AG08395 (cell line): ENCODE results near the gene RHBDF1.

ENCODE experiments used
- DNase-seq: peaks from one replicate; pipeline ENCODE4 v3.0.0; 2012; ENCODE audit warnings: mixed read lengths, low spot score

RHBDF1 gene

GRCh38 chr16:74747-75334 is 2.4 kb upstream of the RHBDF1 start:
- DNase-seq, result no peak

- DNase-seq, result no peak
Observed at GRCh38 chr16:74051-74746, 1.8 kb upstream of the RHBDF1 start.

GRCh38 chr16:71540-72401 is 660 bp downstream of the RHBDF1 start:
- peak; percentile 84 for DNase-seq

DNA sequence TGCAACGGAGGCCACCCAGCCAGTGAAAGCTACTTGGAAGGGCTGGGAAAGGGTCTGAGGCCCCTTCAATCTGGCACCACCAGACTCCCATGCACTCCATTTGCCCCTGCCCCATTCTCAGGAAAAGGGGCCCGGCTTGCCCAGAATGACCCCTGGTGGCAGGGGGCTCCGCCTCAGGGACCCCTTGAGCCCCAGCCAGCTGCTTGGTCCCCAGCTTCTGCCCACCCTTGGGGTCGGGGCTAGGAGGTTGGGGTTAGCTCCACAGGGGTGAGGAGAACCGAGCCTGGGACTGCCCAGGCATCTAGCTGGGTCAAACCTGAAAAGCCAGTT is 1.3 kb downstream of the RHBDF1 start:
- no peak for DNase-seq

- no peak for DNase-seq
Observed at GRCh38 chr16:69181-69580, 3.2 kb downstream of the RHBDF1 start.

- peak; percentile 66 for DNase-seq
Observed at GRCh38 chr16:67884-68789, 4.3 kb downstream of the RHBDF1 start.

- no peak for DNase-seq
Observed at GRCh38 chr16:67183-67791, 5.1 kb downstream of the RHBDF1 start.

GRCh38 chr16:66309-67182 is 5.9 kb downstream of the RHBDF1 start:
- DNase-seq, result no peak

GRCh38 chr16:65745-66144 is 6.7 kb downstream of the RHBDF1 start:
- DNase-seq, result peak; percentile 85

DNA sequence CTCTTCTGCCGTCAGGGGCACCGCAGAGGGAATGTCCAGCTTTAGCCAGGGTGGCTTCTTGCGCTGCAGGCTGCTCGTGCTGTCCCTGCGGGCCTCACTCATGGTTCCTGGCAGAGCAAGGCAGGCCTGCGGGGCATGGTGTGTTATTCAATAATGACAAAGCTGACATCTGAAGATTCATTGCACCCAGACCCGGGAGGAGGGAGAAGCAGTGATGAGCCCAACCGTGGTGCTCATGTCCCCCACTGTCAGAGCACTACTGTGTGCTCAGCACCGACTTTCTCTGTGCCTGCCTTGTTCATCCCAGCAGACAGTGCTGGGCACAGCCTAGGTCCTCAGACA is 7.5 kb downstream of the RHBDF1 start:
- no peak for DNase-seq

DNA sequence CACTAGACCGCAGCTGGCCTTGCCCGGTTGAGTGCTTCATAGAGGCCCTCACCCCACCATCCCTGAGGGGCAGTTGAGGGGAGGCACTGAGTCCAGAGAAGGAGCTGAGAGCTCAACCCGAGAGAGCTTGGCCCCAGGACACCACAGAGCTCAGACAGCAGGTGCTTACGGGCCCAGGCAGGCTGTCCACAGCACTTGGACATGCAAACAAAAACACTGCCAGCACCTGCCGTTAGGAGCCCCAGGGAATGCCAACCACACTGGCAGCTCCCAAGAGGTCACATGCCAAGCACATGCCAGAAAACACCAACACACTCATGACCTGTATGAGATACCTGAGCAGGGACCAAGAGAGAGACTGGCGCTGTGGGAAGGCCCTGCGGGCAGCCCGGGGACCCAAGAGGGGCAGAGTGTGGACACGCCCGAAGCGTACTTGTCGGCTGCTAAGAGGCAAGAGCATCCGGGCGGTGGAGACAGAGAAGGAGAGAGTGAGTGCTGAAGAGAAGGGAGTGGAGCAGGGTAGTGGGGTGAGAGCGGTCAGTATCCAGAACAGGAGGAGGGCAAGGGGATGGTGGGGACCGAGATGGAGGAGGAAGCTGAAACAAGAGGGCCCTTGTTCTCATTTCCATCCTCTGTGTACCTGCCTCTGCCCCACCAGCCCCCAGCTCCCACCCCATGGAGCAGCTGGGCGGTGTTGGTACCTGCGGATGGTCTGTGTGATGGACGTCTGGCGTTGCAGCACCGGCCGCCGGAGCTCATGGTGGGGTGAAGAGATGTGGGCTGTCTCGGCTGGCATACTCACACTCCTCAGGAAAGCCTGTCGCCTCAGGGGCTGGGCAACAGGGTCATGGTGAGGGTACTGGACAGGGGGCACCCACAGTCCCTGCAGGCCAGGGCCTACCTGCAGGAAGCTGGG is 8.2 kb downstream of the RHBDF1 start:
- DNase-seq, result no peak

DNA sequence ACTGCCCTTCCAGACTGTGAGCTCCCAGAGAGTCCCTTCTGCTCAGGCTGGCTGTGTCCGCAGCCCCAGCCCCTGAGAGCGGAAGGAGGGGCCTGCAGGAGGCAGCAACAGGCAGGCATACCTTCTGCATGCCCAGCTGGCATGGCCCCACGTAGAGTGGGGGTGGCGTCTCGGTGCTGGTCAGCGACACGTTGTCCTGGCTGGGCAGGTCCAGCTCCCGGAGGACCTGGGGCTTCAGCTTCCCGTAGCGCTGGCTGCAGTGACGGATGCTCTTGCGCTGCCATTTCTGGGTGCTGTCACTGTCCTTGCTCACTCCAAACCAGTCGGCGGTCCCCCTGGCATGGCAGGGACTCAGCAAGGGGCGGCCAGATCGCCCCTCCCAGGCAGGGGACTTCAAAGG is 9.0 kb downstream of the RHBDF1 start:
- DNase-seq, result no peak

DNA sequence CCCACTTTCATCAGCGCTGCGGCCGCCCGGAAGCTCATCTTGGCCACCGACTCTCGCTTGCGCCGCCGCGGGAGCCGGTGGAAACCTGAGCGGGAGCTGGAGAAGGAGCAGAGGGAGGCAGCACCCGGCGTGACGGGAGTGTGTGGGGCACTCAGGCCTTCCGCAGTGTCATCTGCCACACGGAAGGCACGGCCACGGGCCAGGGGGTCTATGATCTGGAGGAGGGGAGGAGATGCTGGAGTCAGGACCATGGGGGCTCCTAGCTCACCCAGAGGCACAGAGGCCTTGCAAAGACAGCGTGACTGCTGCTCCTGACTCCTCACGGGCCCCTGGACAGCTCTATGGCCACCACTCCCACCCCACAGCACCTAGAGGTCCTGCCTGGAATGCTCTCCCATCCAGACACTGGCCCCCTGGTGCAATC is 9.5 kb downstream of the RHBDF1 start:
- DNase-seq, result no peak

DNA sequence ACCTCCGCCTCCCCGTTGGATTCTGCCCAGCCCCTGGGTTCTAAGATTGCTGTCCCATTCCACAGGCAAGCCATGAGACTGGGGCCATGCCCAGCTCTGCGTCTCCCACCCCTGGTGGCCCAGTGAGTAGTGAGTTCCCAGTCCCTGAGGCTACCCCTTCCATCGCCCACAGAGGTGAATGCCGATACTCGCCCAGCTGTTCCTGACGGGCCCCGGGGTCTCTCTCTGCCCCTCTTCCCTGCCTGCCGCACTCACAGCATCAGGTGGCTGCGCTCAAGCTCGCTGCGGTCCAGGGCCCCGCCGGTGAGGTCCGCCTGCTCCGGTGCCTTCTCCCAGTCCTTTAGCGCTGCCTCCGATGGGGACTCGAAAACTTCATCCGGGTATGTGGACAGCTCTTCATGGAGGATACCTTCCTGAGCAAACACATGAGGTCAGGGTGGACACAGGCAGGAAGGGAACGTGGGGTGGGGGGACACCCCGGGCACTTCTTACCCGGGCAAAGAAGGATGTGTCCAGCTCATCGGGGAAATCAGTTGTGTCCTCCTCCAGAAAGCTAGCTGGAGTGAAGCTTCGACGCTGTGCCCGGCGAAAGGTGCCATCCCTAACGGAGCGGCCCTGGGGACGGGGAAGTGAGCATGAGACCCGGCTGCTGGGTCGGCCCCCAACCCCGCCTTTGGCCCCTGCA is 10.0 kb downstream of the RHBDF1 start:
- DNase-seq, result no peak

DNA sequence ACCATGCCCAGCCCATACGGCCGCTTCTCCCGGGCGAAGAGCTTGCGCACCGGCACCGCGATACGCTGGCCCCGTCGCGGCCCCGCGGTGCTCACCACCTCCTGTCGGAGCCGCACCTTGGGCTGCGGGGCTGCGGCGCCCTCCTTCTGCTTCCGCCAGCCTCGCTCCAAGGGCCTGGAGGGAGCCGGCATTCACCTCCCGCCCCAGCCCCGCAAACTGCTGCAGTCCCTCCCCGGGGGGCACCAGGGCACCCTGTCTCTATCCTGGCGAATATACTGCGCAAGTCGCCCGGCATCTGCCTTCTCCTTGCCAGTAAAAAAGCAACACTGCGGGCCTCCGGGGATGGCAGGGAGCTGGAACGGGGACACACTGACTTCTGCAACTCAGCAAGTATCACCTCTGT is 10.6 kb downstream of the RHBDF1 start:
- DNase-seq, result no peak

GRCh38 chr16:60929-61878 is 11.2 kb downstream of the RHBDF1 start:
- no peak for DNase-seq

- DNase-seq, result no peak
Observed at GRCh38 chr16:60166-60565, 12.3 kb downstream of the RHBDF1 start.

DNA sequence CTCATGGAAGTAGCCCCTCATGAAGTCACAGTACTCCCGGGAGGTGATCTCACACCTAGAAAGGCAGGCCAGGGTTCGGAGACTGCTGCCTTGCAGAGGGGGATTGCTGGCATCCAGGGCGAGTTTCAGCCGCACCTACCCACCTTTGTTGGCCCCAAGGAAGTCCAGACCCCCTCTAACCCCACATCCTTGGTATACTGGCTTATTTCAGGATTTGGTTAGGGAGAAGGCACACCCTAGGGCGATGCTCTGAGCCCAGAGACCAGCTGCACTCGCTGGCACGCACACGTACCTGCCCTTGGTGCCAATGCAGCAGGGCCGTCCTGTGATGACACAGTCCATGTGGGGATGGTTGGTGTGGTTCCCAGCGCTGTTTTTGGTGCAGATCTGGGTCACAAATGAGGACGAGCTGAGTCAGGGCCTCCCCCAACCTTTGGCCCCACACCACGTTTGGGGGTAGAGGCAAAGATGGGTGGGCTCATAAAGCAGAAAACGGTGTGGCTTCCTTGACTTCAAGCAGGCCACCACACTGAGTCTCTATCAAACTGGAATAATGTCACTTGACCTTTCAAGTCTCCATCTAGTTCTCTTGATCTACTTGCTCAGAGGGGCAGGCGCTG is 12.9 kb downstream of the RHBDF1 start:
- no peak for DNase-seq
